Measurements from ENCODE around the gene CATSPER1.

Gene CATSPER1

GRCh38 chr11:65968600-65969482, 57.4 kb downstream of the CATSPER1 start:
- no peak for DNase-seq (ENCODE audit: low read depth in 2 of 2)

GRCh38 chr11:65967329-65967934, 58.8 kb downstream of the CATSPER1 start:
- DNase-seq (ENCODE audit: low read depth in 2 of 2) = no peak

Data from stimulated activated CD4-positive, alpha-beta T cell treated with anti-CD3 and anti-CD28 coated beads, Interleukin-12 subunit alpha, Interleukin-12 subunit beta, amount 100 ng/mL, for 24 hours (primary cell).